Loucy (cell line): ENCODE measurements around the gene NADSYN1.

Source experiments
- EZH2phosphoT487 ChIP-seq: fragments of 200-600 bp; IDR thresholded peaks from 2 replicates; pipeline ENCODE4 v1.6.1; 2018; ENCODE audit warnings: antibody characterized with exemption, mild to moderate bottlenecking, moderate library complexity, borderline replicate concordance
- TF ChIP-seq, protein P1 (sequence below): fragments of 200-600 bp; sonication (generic); conservative IDR thresholded peaks from 2 replicates; pipeline ENCODE4 v1.5.1; 2014; ENCODE audit warnings: mild to moderate bottlenecking, antibody characterized with exemption, low read length

DNA sequence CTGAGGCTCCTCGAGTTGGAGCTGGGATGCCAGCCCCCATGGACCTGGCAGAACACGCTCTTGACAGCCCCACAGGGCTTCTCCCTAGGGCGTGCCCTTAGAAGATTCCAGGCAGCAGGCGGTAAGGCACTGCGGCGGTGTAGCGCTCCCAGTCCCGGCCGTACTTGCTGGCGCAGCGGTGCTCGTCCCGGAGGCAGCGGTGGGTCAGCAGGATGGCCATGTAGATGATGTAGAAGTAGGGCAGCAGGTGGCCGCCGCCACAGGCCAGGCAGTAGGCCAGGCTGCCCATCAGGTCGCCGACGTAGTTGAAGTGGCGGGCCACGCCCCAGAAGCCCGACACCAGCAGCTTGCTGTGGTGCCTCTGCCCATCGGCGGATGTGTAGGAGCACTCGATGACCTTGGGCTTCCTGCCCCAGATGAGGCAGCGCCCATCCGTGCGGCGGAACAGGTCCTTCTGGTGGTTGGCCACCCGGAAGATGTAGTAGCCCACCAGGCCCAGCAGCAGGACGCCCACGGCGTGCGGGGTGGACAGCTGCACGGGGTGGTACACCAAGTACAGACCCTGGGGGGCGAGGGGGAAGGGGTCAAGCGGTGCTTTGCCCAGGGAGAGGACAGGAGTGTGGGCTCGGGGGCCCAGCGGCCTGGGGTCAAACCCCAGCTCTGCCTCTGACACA is 17.6 kb upstream of the NADSYN1 start:
- TF ChIP-seq, protein P1, sequence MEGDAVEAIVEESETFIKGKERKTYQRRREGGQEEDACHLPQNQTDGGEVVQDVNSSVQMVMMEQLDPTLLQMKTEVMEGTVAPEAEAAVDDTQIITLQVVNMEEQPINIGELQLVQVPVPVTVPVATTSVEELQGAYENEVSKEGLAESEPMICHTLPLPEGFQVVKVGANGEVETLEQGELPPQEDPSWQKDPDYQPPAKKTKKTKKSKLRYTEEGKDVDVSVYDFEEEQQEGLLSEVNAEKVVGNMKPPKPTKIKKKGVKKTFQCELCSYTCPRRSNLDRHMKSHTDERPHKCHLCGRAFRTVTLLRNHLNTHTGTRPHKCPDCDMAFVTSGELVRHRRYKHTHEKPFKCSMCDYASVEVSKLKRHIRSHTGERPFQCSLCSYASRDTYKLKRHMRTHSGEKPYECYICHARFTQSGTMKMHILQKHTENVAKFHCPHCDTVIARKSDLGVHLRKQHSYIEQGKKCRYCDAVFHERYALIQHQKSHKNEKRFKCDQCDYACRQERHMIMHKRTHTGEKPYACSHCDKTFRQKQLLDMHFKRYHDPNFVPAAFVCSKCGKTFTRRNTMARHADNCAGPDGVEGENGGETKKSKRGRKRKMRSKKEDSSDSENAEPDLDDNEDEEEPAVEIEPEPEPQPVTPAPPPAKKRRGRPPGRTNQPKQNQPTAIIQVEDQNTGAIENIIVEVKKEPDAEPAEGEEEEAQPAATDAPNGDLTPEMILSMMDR: no peak
- TF ChIP-seq EZH2phosphoT487: no peak
